PC-3 (cell line): ENCODE data around the gene MEAF6.
"Not testable (repeated sequence)": the region's sequence is repeated elsewhere in the genome, so short reads cannot be mapped to it uniquely, and the experiment has no call there.

Source experiments
- CTCF ChIP-seq: fragments of 300-600 bp; sonication (generic); conservative IDR thresholded peaks from 2 replicates; pipeline ENCODE4 v1.5.1; 2017; ENCODE audit warnings: antibody characterized with exemption, low read depth, mild to moderate bottlenecking, low read length
- EZH2 ChIP-seq: fragments of 300-600 bp; sonication (generic); IDR thresholded peaks from one replicate; pipeline ENCODE4 v1.6.1; 2017; ENCODE audit warnings: antibody characterized with exemption, mild to moderate bottlenecking, low read length; ENCODE audit not compliant: unreplicated experiment

- TF ChIP-seq EZH2, CTCF: not testable (repeated sequence)
These were observed 11.8 kb downstream of the MEAF6 start for GRCh38 chr1:37502791-37503190.
